ENCODE data around the gene KLHL26. TPM values are rescaled to one million over a fixed set of nuclear protein-coding genes. Genes with fewer than 3 reads are reported as not detected.

The KLHL26 gene
- total and polyA plus RNA-seq, 2 of the 13 experiments (the other 11 are each of a cell fraction or from before 2014, with no cell fraction given), result 1.5 to 1.7 TPM

DNA sequence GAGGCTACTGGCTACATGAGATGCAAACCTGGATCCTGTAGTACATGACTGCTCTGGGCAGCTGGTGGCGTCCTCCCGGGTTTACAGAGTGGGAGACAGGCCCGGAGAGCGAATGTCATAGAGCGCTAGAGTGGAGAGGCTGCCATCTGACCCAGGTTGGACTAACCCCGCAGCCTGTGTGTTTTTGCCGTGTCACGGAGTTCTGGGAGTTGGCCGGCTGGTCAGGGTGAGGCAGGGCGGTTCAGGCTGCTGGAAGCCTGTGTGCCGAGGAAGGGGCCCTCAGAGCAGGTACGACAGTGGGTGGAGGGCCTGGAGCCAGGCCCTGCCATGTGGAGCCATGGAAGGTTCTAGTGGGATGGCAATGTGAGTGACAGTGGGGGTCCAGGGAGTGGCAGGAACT lies 59.2 kb downstream of the KLHL26 start:
- Histone ChIP-seq H3K9me3 (ENCODE audit: low read length) (no peaks in the 10 kb centered on the region), H3K4me1 (ENCODE audit: insufficient read depth, low read length) (no peaks in the 10 kb centered on the region), H2AFZ (ENCODE audit: low read length) (no peak overlapping the region), H3K4me3 (replicated peaks in 1 of 3; ENCODE audit: insufficient read depth in 1 of 3, low read depth in 2 of 3, low read length in 3 of 3) (no peak overlapping the region), H3K9ac (ENCODE audit: insufficient read depth, low read depth, low read length) (no peak overlapping the region), H3K27me3 (ENCODE audit: control insufficient read depth in 1 of 2, insufficient read depth in 2 of 2, low read length in 2 of 2) (no peaks in the 10 kb centered on the region), H3K79me2 (ENCODE audit: insufficient read depth, low read length) (peaks cover 23% of the 10 kb centered on the region), H4K20me1 (ENCODE audit: insufficient read depth, low read length) (peaks cover 11% of the 10 kb centered on the region; the same call in 1 of the 2 replicates), H3K4me2 (ENCODE audit: low read depth, low read length) (no peak overlapping the region), H3K27ac (ENCODE audit: extremely low read length, insufficient read depth, low read length) (no peak overlapping the region), H3K36me3 (replicated peaks in 1 of 2; ENCODE audit: control insufficient read depth in 1 of 2, insufficient read depth in 2 of 2, low read length in 2 of 2) (no peaks in the 10 kb centered on the region; a peak in 1 of 5 replicates)
- in situ Hi-C loops (cut with HindIII; ENCODE audit: extremely low pct_ligation_motif_present, low pct_unique_long_range_greater_than_20kb) (no loop called here), intact Hi-C loops (cut with micrococcal nuclease; ENCODE audit: unreplicated experiment) (no loop called here)
- no TSS peak for BruUV-seq (replicated peaks)
- ChIA-PET CTCF (ENCODE audit: low intra/inter-chr PET ratio, low total read pairs) (no interaction called here), POLR2A (no interaction called here)
- no peak for DNase-seq (ENCODE audit: low spot score)
- no peak for TF ChIP-seq CC2D1A (CRISPR knock-in tag; IDR thresholded peaks at IDR 0.05)
- TF ChIP-seq, protein P1, sequence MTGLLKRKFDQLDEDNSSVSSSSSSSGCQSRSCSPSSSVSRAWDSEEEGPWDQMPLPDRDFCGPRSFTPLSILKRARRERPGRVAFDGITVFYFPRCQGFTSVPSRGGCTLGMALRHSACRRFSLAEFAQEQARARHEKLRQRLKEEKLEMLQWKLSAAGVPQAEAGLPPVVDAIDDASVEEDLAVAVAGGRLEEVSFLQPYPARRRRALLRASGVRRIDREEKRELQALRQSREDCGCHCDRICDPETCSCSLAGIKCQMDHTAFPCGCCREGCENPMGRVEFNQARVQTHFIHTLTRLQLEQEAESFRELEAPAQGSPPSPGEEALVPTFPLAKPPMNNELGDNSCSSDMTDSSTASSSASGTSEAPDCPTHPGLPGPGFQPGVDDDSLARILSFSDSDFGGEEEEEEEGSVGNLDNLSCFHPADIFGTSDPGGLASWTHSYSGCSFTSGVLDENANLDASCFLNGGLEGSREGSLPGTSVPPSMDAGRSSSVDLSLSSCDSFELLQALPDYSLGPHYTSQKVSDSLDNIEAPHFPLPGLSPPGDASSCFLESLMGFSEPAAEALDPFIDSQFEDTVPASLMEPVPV (CRISPR knock-in tag; IDR thresholded peaks at IDR 0.05), result no peak
- TF ChIP-seq TBL1XR1 (IDR thresholded peaks at IDR 0.05; ENCODE audit: borderline replicate concordance, low read length, partially characterized antibody), result no peak
- TF ChIP-seq ZNF20 (CRISPR knock-in tag; IDR thresholded peaks at IDR 0.05), result no peak
- TF ChIP-seq, protein P2, sequence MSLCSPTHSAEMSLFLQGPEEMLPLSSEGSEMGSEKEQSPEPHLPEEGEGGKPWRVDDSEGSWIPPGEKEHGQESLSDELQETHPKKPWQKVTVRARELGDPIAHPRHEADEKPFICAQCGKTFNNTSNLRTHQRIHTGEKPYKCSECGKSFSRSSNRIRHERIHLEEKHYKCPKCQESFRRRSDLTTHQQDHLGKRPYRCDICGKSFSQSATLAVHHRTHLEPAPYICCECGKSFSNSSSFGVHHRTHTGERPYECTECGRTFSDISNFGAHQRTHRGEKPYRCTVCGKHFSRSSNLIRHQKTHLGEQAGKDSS (CRISPR knock-in tag; IDR thresholded peaks at IDR 0.05; ENCODE audit: borderline replicate concordance, low read depth), result no peak
- TF ChIP-seq, protein P3, sequence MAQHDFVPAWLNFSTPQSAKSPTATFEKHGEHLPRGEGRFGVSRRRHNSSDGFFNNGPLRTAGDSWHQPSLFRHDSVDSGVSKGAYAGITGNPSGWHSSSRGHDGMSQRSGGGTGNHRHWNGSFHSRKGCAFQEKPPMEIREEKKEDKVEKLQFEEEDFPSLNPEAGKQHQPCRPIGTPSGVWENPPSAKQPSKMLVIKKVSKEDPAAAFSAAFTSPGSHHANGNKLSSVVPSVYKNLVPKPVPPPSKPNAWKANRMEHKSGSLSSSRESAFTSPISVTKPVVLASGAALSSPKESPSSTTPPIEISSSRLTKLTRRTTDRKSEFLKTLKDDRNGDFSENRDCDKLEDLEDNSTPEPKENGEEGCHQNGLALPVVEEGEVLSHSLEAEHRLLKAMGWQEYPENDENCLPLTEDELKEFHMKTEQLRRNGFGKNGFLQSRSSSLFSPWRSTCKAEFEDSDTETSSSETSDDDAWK (CRISPR knock-in tag; IDR thresholded peaks at IDR 0.05), result no peak
- no peak for TF ChIP-seq TEAD2 (CRISPR knock-in tag; IDR thresholded peaks at IDR 0.05)
- no peak for TF ChIP-seq CENPX (CRISPR knock-in tag; IDR thresholded peaks at IDR 0.05)
- no peak for TF ChIP-seq MED13 (CRISPR knock-in tag; IDR thresholded peaks at IDR 0.05)
- TF ChIP-seq NR2F6 (IDR thresholded peaks at IDR 0.05), result no peak
- TF ChIP-seq NR2F6 (CRISPR knock-in tag; IDR thresholded peaks at IDR 0.05), result no peak
- TF ChIP-seq NFE2 (CRISPR knock-in tag; IDR thresholded peaks at IDR 0.05), result no peak
- TF ChIP-seq, protein P4, sequence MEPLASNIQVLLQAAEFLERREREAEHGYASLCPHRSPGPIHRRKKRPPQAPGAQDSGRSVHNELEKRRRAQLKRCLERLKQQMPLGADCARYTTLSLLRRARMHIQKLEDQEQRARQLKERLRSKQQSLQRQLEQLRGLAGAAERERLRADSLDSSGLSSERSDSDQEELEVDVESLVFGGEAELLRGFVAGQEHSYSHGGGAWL (CRISPR knock-in tag; IDR thresholded peaks at IDR 0.05), result no peak
- no peak for TF ChIP-seq ZNF446 (CRISPR knock-in tag; IDR thresholded peaks at IDR 0.05)
- no peak for TF ChIP-seq ATRX (CRISPR knock-in tag; IDR thresholded peaks at IDR 0.05; ENCODE audit: borderline replicate concordance)
- TF ChIP-seq MAFF (IDR thresholded peaks at IDR 0.05; ENCODE audit: low read depth, low read length), result no peak
- no peak for TF ChIP-seq MEIS2 (CRISPR knock-in tag; IDR thresholded peaks at IDR 0.05)
- no peak for TF ChIP-seq ZNF790 (CRISPR knock-in tag; IDR thresholded peaks at IDR 0.05; ENCODE audit: borderline replicate concordance)
- no peak for TF ChIP-seq KLF11 (CRISPR knock-in tag; IDR thresholded peaks at IDR 0.05)
- no peak for TF ChIP-seq ZC3H4 (CRISPR knock-in tag; IDR thresholded peaks at IDR 0.05; ENCODE audit: borderline replicate concordance)
- no peak for TF ChIP-seq ATF7-NPFF (CRISPR knock-in tag; IDR thresholded peaks at IDR 0.05; ENCODE audit: low read depth)
- WGBS (ENCODE audit: low lambda C conversion rate), result 93% methylated on average over 12 of the region's 12 CpGs
- no peak for ATAC-seq
- no peak for FAIRE-seq
